Kidney glomerular epithelial cell (primary cell): Measurements from ENCODE around the gene CHN2.

Experiments
- DNase-seq: peaks from one replicate; lab custom pipeline; 2025; lab: John Stamatoyannopoulos, UW

CHN2 gene

GRCh38 chr7:29194594-29195427 is at the start of gene CHN2:
TSS of gene CHN2 (plus strand) at chr7:29194775.
- DNase-seq: no peak

GRCh38 chr7:29145553-29146056 is 49.0 kb upstream of the CHN2 start:
- no peak for DNase-seq

GRCh38 chr7:29146057-29146706 is 48.4 kb upstream of the CHN2 start, which contains the start of gene CPVL:
TSS of gene CPVL (minus strand) at chr7:29146537. CDS start at chr7:29121061, 25,476 bp downstream.
- no peak for DNase-seq

GRCh38 chr7:29146888-29147609 is 47.5 kb upstream of the CHN2 start:
- DNase-seq: peak; percentile 43

- no peak for DNase-seq
Observed at GRCh38 chr7:29147821-29148220, 46.8 kb upstream of the CHN2 start.

- DNase-seq: no peak
Observed at GRCh38 chr7:29149036-29149435, 45.5 kb upstream of the CHN2 start.

- DNase-seq: no peak
Observed at GRCh38 chr7:29150856-29151255, 43.7 kb upstream of the CHN2 start.

GRCh38 chr7:29154076-29154475 is 40.5 kb upstream of the CHN2 start:
- no peak for DNase-seq

- no peak for DNase-seq
Observed at GRCh38 chr7:29156907-29157452, 37.6 kb upstream of the CHN2 start.

GRCh38 chr7:29158795-29159423 is 35.7 kb upstream of the CHN2 start:
- no peak for DNase-seq

- no peak for DNase-seq
Observed at GRCh38 chr7:29160080-29160479, 34.5 kb upstream of the CHN2 start.

GRCh38 chr7:29161231-29161630 is 33.3 kb upstream of the CHN2 start:
- DNase-seq: no peak

GRCh38 chr7:29162577-29162976 is 32.0 kb upstream of the CHN2 start:
- DNase-seq: no peak

- DNase-seq: no peak
Observed at GRCh38 chr7:29163854-29164253, 30.7 kb upstream of the CHN2 start.

GRCh38 chr7:29167721-29168120 is 26.9 kb upstream of the CHN2 start:
- no peak for DNase-seq

- DNase-seq: no peak
Observed at GRCh38 chr7:29170781-29171180, 23.8 kb upstream of the CHN2 start.

GRCh38 chr7:29173458-29173857 is 21.1 kb upstream of the CHN2 start:
- DNase-seq: no peak

- no peak for DNase-seq
Observed at GRCh38 chr7:29177963-29178600, 16.5 kb upstream of the CHN2 start.

- DNase-seq: no peak
Observed at GRCh38 chr7:29179115-29179514, 15.5 kb upstream of the CHN2 start.

GRCh38 chr7:29184599-29184998 is 10.0 kb upstream of the CHN2 start:
- no peak for DNase-seq

- no peak for DNase-seq
Observed at GRCh38 chr7:29185613-29186012, 9.0 kb upstream of the CHN2 start.
